K562 (cell line): ENCODE measurements around the gene CMSS1. TPM values are rescaled to one million over a fixed set of nuclear protein-coding genes. Genes with fewer than 3 reads are reported as not detected.
A peak's percentile ranks its signal among the peaks of the same experiment; 100 is the strongest.

Source experiments
- ADNP ChIP-seq: fragments of 200-800 bp; sonication (Bioruptor generic); IDR thresholded peaks from 2 replicates; pipeline ENCODE4 v1.6.1; 2016; ENCODE audit warnings: missing genetic modification characterization, missing compliant biosample characterization
- ATF1 ChIP-seq, 2 experiments: fragments of 450-650 bp in 1 of 2; IDR thresholded peaks; 2 replicates each; pipeline ENCODE4 v1.6.1; 2016; ENCODE audit warnings: missing compliant biosample characterization in 1 of 2, missing genetic modification characterization in 1 of 2
- ATF7 ChIP-seq: fragments of 450-650 bp; IDR thresholded peaks from 2 replicates; pipeline ENCODE4 v1.7.1; 2014; ENCODE audit warnings: mild to moderate bottlenecking, moderate library complexity
- BCL6 ChIP-seq: fragments of 250-450 bp; sonication (Bioruptor Pico); IDR thresholded peaks from 2 replicates; pipeline ENCODE4 v1.4.0; 2020
- CCNT2 ChIP-seq: IDR thresholded peaks from 2 replicates; pipeline ENCODE4 v1.6.1; 2011; ENCODE audit warnings: borderline replicate concordance, low read depth, mild to moderate bottlenecking, moderate library complexity, mixed read lengths, low read length; ENCODE audit not compliant: insufficient read length; ENCODE audit errors: extremely low read depth
- DDX20 ChIP-seq: fragments of 450-650 bp; IDR thresholded peaks from 2 replicates; pipeline ENCODE4 v1.6.1; 2016; ENCODE audit warnings: missing genetic modification characterization, low read depth, mild to moderate bottlenecking, missing compliant biosample characterization, moderate library complexity
- DPF2 ChIP-seq: fragments of 450-650 bp; IDR thresholded peaks from 2 replicates; pipeline ENCODE4 v1.6.1; 2016
- ERF ChIP-seq: fragments of 450-650 bp; formaldehyde crosslinking; IDR thresholded peaks from 2 replicates; pipeline ENCODE4 v1.4.0; 2020; ENCODE audit warnings: mild to moderate bottlenecking, mixed read lengths
- FUS ChIP-seq: fragments of 200-400 bp; formaldehyde crosslinking; optimal IDR thresholded peaks from 2 replicates; pipeline ENCODE3; 2017; ENCODE audit warnings: low read depth, low read length
- HCFC1 ChIP-seq: IDR thresholded peaks from 2 replicates; pipeline ENCODE4 v1.6.1; 2012; ENCODE audit warnings: low read depth, low read length, improper control_type of control experiment
- JUNB ChIP-seq: fragments of 450-650 bp; formaldehyde crosslinking; conservative IDR thresholded peaks from 2 replicates; pipeline ENCODE4 v1.4.0; 2020; ENCODE audit warnings: mild to moderate bottlenecking
- LCOR ChIP-seq: sonication (generic); formaldehyde crosslinking; IDR thresholded peaks from 2 replicates; pipeline ENCODE4 v1.8.0; 2022; ENCODE audit warnings: mild to moderate bottlenecking, missing genetic modification reagents
- MAFG ChIP-seq: fragments of 450-650 bp; conservative IDR thresholded peaks from 2 replicates; pipeline ENCODE4 v1.6.1; 2016; ENCODE audit warnings: missing genetic modification characterization, missing compliant biosample characterization
- MTA3 ChIP-seq: fragments of 450-650 bp; formaldehyde crosslinking; IDR thresholded peaks from 2 replicates; pipeline ENCODE4 v1.6.1; 2017; ENCODE audit warnings: mild to moderate bottlenecking, borderline replicate concordance
- NFE2 ChIP-seq: IDR thresholded peaks from 2 replicates; pipeline ENCODE4 v1.6.1; 2014; ENCODE audit warnings: antibody characterized with exemption, low read depth
- PHB2 ChIP-seq: fragments of 450-650 bp; IDR thresholded peaks from 2 replicates; pipeline ENCODE4 v1.6.1; 2017; ENCODE audit warnings: low read depth
- POLR3G ChIP-seq: IDR thresholded peaks from 2 replicates; pipeline ENCODE4 v1.6.1; 2011; ENCODE audit not compliant: insufficient read length, insufficient replicate concordance; ENCODE audit errors: extremely low read depth
- POU5F1 ChIP-seq: fragments of 150-350 bp; IDR thresholded peaks from 2 replicates; pipeline ENCODE4 v1.6.1; 2014; ENCODE audit warnings: borderline replicate concordance, low read length, low read depth, mild to moderate bottlenecking; ENCODE audit not compliant: partially characterized antibody
- RAD51 ChIP-seq: fragments of 450-650 bp; IDR thresholded peaks from 2 replicates; pipeline ENCODE4 v1.7.1; 2016; ENCODE audit warnings: low read depth, mild to moderate bottlenecking, borderline replicate concordance
- RBM17 ChIP-seq: fragments of 200-400 bp; formaldehyde crosslinking; IDR thresholded peaks from 2 replicates; pipeline ENCODE4 v1.6.1; 2017; ENCODE audit warnings: low read depth, mild to moderate bottlenecking, low read length, borderline replicate concordance
- ZNF140 ChIP-seq: fragments of 250-450 bp; sonication (Bioruptor Pico); IDR thresholded peaks from 2 replicates; pipeline ENCODE4 v1.8.0; 2021; ENCODE audit warnings: moderate library complexity, mild to moderate bottlenecking, inconsistent platforms
- ZNF224 ChIP-seq: sonication (generic); formaldehyde crosslinking; IDR thresholded peaks from 2 replicates; pipeline ENCODE4 v1.8.0; 2022; ENCODE audit warnings: mild to moderate bottlenecking, missing genetic modification reagents
- ZNF79 ChIP-seq: fragments of 250-450 bp; sonication (Bioruptor Pico); IDR thresholded peaks from 2 replicates; pipeline ENCODE4 v1.4.0; 2020; ENCODE audit warnings: low read depth, mild to moderate bottlenecking, moderate library complexity
- polyA plus RNA-seq, 8 experiments: library from polyadenylated mRNA; depleted of rRNA in 4 of 8; stranded (reverse) in 5 of 8; unstranded in 3 of 8; fragments of >200 nt; fragmentation: Nextera tagmentation in 2 of 8; fragmentation: Illumina TruSeq in 1 of 8; extraction: Ambion mirVana in 2 of 8; extraction: Trizol in 1 of 8; gene quantifications; 2 replicates each; pipeline versions ENCODE4 v1.2.1 to v1.2.3, GENCODE V29; 2011 to 2014; ENCODE audit warnings: inconsistent platforms in 1 of 8, missing spikeins in 1 of 8
- total RNA-seq, 7 experiments: library from RNA; depleted of rRNA in 6 of 7; stranded (reverse); fragments of >200 nt in 6 of 7; fragmentation: Illumina TruSeq in 2 of 7; extraction: Trizol in 2 of 7; gene quantifications; 2 replicates each; pipeline versions ENCODE4 v1.2.1 to v1.2.3, GENCODE V29; 2011 to 2021; ENCODE audit warnings: low replicate concordance in 1 of 7
- TF ChIP-seq, protein P1 (sequence below): fragments of 450-650 bp; formaldehyde crosslinking; IDR thresholded peaks from 2 replicates; pipeline ENCODE4 v1.4.0; 2020; ENCODE audit warnings: mild to moderate bottlenecking, moderate library complexity
- TF ChIP-seq, protein P2 (sequence below): sonication (generic); formaldehyde crosslinking; IDR thresholded peaks from 2 replicates; pipeline ENCODE4 v1.8.1; 2023; ENCODE audit warnings: mild to moderate bottlenecking, missing genetic modification reagents, moderate library complexity
- TF ChIP-seq, protein P3 (sequence below): fragments of 450-650 bp; formaldehyde crosslinking; IDR thresholded peaks from 2 replicates; pipeline ENCODE4 v1.4.0; 2020; ENCODE audit warnings: mild to moderate bottlenecking, moderate library complexity
- TF ChIP-seq, protein P4 (sequence below): sonication (generic); formaldehyde crosslinking; IDR thresholded peaks from 2 replicates; pipeline ENCODE4 v1.8.1; 2022; ENCODE audit warnings: missing genetic modification reagents

CMSS1 gene
- total and polyA plus RNA-seq, 9 of the 15 experiments (the other 6 are each of a cell fraction or from before 2014, with no cell fraction given) = 46.9 to 109 (median 72.3) TPM

DNA sequence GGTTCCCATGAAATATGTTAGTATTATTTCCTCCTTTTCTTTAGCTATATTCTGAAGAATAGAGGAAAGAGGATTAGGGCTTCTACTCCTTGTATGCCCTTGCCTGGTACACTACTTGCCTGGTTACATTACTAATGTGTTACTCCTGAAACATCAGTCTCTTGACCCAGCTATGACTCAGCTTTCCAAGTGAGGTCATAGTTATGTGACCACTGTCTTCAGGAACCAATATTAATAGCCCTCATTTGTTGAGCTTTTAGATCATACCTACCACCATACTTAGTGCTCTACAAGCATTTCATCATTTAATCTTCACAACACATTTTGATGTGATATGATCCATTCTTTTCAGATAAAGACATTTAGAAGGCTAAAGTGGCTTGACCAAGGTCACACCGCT is 60.3 kb downstream of the CMSS1 start (continued):
- TF ChIP-seq RAD51 (no peak), RBM17 (no peak), POLR3G (no peak), ERF (CRISPR knock-in tag) (no peak), ADNP (no peak), LCOR (CRISPR knock-in tag) (no peak), ZNF224 (CRISPR knock-in tag) (no peak), NFE2 (peak; percentile 82), CCNT2 (no peak), POU5F1 (no peak), FUS (no peak), MAFG (tag) (peak; percentile 70), PHB2 (no peak), MTA3 (no peak), ZNF79 (CRISPR knock-in tag) (no peak), HCFC1 (no peak), DDX20 (tag) (no peak), ZNF140 (CRISPR knock-in tag) (no peak), BCL6 (no peak), ATF7 (peak; percentile 80), JUNB (CRISPR knock-in tag) (no peak), ATF1 (CRISPR knock-in tag; IDR thresholded peaks at IDR 0.05) (no peak), ATF1 (tag; IDR thresholded peaks at IDR 0.05) (peak; percentile 41; the same call in 1 of the 2 replicates), DPF2 (0 out of 2 replicates have a peak, but pooled peaks have one; percentile 44)
- TF ChIP-seq, protein P1, sequence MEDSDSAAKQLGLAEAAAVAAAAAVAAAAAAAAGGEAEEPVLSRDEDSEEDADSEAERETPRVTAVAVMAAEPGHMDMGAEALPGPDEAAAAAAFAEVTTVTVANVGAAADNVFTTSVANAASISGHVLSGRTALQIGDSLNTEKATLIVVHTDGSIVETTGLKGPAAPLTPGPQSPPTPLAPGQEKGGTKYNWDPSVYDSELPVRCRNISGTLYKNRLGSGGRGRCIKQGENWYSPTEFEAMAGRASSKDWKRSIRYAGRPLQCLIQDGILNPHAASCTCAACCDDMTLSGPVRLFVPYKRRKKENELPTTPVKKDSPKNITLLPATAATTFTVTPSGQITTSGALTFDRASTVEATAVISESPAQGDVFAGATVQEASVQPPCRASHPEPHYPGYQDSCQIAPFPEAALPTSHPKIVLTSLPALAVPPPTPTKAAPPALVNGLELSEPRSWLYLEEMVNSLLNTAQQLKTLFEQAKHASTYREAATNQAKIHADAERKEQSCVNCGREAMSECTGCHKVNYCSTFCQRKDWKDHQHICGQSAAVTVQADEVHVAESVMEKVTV (CRISPR knock-in tag) = no peak
- TF ChIP-seq, protein P2, sequence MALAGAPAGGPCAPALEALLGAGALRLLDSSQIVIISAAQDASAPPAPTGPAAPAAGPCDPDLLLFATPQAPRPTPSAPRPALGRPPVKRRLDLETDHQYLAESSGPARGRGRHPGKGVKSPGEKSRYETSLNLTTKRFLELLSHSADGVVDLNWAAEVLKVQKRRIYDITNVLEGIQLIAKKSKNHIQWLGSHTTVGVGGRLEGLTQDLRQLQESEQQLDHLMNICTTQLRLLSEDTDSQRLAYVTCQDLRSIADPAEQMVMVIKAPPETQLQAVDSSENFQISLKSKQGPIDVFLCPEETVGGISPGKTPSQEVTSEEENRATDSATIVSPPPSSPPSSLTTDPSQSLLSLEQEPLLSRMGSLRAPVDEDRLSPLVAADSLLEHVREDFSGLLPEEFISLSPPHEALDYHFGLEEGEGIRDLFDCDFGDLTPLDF (CRISPR knock-in tag) = no peak
- TF ChIP-seq, protein P3, sequence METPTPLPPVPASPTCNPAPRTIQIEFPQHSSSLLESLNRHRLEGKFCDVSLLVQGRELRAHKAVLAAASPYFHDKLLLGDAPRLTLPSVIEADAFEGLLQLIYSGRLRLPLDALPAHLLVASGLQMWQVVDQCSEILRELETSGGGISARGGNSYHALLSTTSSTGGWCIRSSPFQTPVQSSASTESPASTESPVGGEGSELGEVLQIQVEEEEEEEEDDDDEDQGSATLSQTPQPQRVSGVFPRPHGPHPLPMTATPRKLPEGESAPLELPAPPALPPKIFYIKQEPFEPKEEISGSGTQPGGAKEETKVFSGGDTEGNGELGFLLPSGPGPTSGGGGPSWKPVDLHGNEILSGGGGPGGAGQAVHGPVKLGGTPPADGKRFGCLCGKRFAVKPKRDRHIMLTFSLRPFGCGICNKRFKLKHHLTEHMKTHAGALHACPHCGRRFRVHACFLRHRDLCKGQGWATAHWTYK (CRISPR knock-in tag) = no peak
- TF ChIP-seq, protein P4, sequence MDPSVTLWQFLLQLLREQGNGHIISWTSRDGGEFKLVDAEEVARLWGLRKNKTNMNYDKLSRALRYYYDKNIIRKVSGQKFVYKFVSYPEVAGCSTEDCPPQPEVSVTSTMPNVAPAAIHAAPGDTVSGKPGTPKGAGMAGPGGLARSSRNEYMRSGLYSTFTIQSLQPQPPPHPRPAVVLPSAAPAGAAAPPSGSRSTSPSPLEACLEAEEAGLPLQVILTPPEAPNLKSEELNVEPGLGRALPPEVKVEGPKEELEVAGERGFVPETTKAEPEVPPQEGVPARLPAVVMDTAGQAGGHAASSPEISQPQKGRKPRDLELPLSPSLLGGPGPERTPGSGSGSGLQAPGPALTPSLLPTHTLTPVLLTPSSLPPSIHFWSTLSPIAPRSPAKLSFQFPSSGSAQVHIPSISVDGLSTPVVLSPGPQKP (CRISPR knock-in tag) = no peak
